Thymus (tissue), 11 donors: ENCODE data around the gene ADAMTS19. TPM values are rescaled to one million over a fixed set of nuclear protein-coding genes. Genes with fewer than 3 reads are reported as not detected.

Experiments
- DNase-seq, 9 donors: peaks; one replicate each; pipeline ENCODE4 v3.0.0-alpha.2; 2013; ENCODE audit warnings: low spot score in 9 of 9, low read depth in 6 of 9, missing footprints in 1 of 9
- H3K27ac ChIP-seq, 2 donors: one replicate each; pipeline ENCODE4 v1.5.1; 2013; ENCODE audit warnings: control low read depth in 1 of 2, low read depth in 1 of 2, low read length in 1 of 2, mild to moderate bottlenecking in 1 of 2, moderate library complexity in 1 of 2
- H3K27me3 ChIP-seq, 2 donors: one replicate each; pipeline ENCODE4 v1.5.1; 2013; ENCODE audit warnings: low read length in 1 of 2; ENCODE audit not compliant: control insufficient read depth in 2 of 2, insufficient read depth in 1 of 2
- H3K36me3 ChIP-seq, 2 donors: one replicate each; pipeline ENCODE4 v1.5.1; 2013; ENCODE audit warnings: low read length in 1 of 2, mild to moderate bottlenecking in 1 of 2, moderate library complexity in 1 of 2; ENCODE audit not compliant: control insufficient read depth in 2 of 2, insufficient read depth in 2 of 2
- H3K4me1 ChIP-seq, 2 donors: one replicate each; pipeline ENCODE4 v1.5.1; 2013; ENCODE audit warnings: low read length in 2 of 2; ENCODE audit not compliant: control insufficient read depth in 2 of 2, insufficient read depth in 2 of 2
- H3K4me3 ChIP-seq, 2 donors: one replicate each; pipeline ENCODE4 v1.5.1; 2013; ENCODE audit warnings: low read length in 2 of 2, control low read depth in 1 of 2, mild to moderate bottlenecking in 1 of 2
- H3K9me3 ChIP-seq, 2 donors: one replicate each; pipeline ENCODE4 v1.5.1; 2013; ENCODE audit warnings: low read length in 1 of 2, mild to moderate bottlenecking in 1 of 2; ENCODE audit not compliant: control insufficient read depth in 2 of 2, insufficient read depth in 1 of 2
- WGBS: extraction: QIAGEN DNeasy Blood & Tissue Kit; methylation state at CpG from one replicate; pipeline ENCODE4 v1.1.7; 2013; 5-methylcytosine and 5-hydroxymethylcytosine counted together
- polyA plus RNA-seq: library from polyadenylated mRNA; stranded (reverse); fragments of 200-250 nt; gene quantifications from one replicate; pipeline ENCODE4 v1.2.3, GENCODE V29; 2013
- total RNA-seq: library from RNA; stranded (reverse); fragments of 120-200 nt; gene quantifications from one replicate; pipeline ENCODE4 v1.2.4, GENCODE V29; 2013
- donor health status: healthy.

The ADAMTS19 gene
- total and polyA plus RNA-seq, 2 donors, result 0.09 to 0.76 TPM

DNA sequence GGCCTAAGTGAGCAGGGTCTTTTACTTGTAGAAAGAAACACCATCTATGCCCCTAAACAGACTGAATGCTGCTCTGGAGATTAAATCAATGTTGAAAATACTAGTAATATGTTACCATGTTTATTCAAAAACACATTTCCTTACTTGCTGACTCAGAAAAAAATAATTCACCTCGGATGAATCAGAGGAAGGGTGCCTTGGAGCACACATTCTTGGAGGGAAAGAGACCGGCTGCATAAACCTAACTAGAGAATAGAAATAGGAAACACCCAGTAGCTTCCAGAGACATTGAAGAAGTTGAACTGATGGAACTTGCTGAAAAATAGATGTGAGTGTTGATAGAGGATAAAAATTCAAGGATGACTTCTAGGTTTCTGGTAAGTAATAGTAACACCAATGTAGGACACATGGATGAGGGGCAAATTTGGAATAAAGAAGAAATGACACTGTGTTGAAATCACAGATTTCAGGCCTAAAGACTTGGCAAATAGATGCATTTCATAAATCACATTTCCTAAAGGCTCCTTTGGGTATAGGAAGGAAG, 210.9 kb downstream of the ADAMTS19 start:
- H3K36me3 ChIP-seq, result no peaks in the 10 kb centered on the region
- no peak for DNase-seq
- H3K4me1 ChIP-seq, result no peaks in the 10 kb centered on the region
- no peaks in the 10 kb centered on the region for H3K27me3 ChIP-seq
- 87% methylated on average over 2 of the region's 2 CpGs for WGBS
- H3K4me3 ChIP-seq, result no peak overlapping the region
- H3K27ac ChIP-seq, result no peak overlapping the region
- no peaks in the 10 kb centered on the region for H3K9me3 ChIP-seq

DNA sequence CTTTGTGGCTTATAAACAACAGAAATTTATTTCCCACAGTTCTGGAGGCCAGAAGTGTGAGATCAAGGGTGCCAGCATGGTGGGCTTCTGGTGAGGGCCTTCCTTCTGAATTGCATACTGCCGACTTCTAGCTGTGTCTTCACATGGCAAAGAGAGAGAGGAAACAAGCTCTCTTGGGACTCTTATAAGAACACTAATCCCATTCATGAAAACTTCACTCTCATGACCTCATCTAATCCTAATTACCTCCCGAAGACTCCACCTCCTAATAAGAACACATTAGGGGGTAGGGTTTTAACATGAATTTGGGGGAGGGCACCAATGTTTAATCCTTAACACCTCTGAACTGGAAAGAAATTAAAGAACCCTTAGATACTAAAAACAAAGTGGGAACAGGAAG, 211.9 kb downstream of the ADAMTS19 start:
- Histone ChIP-seq H3K9me3 (no peaks in the 10 kb centered on the region), H3K4me1 (no peaks in the 10 kb centered on the region), H3K27ac (no peak overlapping the region), H3K36me3 (no peaks in the 10 kb centered on the region), H3K4me3 (no peak overlapping the region), H3K27me3 (no peaks in the 10 kb centered on the region)
- no peak for DNase-seq
- WGBS, result 96% methylated on average over 2 of the region's 2 CpGs

DNA sequence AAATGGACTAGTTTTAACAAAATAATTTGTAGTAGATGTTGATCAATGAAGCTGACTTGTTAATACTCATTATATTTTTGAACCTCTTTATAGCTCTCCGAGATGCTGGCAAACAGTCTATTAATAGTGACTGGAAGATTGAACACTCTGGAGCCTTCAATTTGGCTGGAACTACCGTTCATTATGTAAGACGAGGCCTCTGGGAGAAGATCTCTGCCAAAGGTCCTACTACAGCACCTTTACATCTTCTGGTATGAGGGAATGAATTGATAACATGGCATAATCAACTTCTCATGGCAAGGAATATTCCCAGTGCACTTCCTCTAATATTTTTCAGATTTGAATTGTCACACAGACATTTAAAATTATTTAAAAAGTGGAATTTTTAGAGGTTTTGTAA, 219.6 kb downstream of the ADAMTS19 start:
- Histone ChIP-seq H3K27me3 (no peaks in the 10 kb centered on the region), H3K4me3 (no peak overlapping the region), H3K9me3 (no peaks in the 10 kb centered on the region), H3K27ac (no peak overlapping the region), H3K4me1 (no peaks in the 10 kb centered on the region), H3K36me3 (no peaks in the 10 kb centered on the region)
- 85% methylated on average over 3 of the region's 3 CpGs for whole genome bisulfite sequencing
- no peak for DNase-seq

DNA sequence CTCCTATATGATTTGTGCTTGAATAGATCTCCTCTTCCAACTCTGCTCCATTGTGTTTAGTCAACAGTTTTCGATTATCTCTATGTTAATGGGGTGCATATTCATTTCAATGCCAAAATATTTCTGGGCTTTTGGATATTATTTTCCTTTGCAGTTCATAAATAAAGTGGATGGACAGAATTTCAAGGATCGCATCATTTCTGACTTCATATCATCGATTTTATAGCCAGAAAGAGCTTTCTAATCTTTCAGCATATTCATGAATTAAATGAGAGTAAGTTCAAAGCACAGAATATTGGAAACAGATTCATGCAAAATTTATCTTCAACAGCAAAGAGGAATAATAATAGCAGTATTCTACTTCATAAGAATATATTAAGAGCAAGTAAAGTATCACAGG, 227.8 kb downstream of the ADAMTS19 start:
- 91% methylated on average over 3 of the region's 3 CpGs for WGBS
- Histone ChIP-seq H3K4me3 (no peak overlapping the region), H3K4me1 (no peaks in the 10 kb centered on the region), H3K9me3 (no peaks in the 10 kb centered on the region), H3K36me3 (no peaks in the 10 kb centered on the region), H3K27ac (no peak overlapping the region), H3K27me3 (no peaks in the 10 kb centered on the region)
- no peak for DNase-seq

DNA sequence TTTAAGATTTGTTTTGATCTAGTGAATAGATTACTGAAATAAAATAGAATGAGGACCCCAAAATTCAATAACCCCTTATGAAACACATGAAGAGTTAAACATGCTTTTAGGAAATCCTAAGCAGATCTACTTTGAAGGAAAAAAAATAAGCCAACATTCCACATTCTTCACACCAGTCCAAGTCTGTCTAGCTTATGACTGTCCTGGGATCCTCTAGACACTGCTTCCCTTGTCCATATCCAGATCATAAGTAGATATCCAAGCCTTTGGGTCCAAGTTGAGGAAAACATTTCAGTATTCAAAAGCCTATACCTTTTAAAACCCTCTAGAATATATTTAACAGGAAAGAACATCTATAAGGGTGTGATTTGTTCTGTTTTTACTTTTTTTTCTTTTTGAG, 228.9 kb downstream of the ADAMTS19 start:
- H3K27ac ChIP-seq, result no peak overlapping the region
- H3K4me1 ChIP-seq, result no peaks in the 10 kb centered on the region
- no peaks in the 10 kb centered on the region for H3K27me3 ChIP-seq
- H3K9me3 ChIP-seq, result no peaks in the 10 kb centered on the region
- no peak overlapping the region for H3K4me3 ChIP-seq
- no peak for DNase-seq
- no peaks in the 10 kb centered on the region for H3K36me3 ChIP-seq

DNA sequence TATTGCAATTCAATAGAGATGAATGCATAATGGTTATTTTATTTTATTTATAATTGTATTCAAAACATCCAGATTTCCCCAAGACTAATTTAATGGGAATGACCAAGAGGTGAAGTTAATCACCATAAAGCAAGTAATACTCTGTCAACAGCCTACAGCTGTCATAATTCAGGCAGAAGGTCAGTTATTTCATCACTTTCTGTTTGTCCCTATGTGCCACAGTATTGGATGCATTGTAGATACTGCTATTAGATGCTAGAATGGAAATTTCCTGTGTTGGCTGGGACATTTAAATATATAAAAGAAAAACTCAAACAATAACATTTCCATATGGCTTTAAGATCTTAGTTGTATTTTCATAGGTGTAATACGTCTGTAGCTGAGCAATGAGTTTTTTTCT, 231.1 kb downstream of the ADAMTS19 start:
- Histone ChIP-seq H3K4me3 (no peak overlapping the region), H3K27me3 (no peaks in the 10 kb centered on the region), H3K27ac (no peak overlapping the region), H3K4me1 (no peaks in the 10 kb centered on the region), H3K9me3 (no peaks in the 10 kb centered on the region), H3K36me3 (no peaks in the 10 kb centered on the region)
- 96% methylated on average over 1 of the region's 1 CpG for WGBS
- DNase-seq, result no peak

DNA sequence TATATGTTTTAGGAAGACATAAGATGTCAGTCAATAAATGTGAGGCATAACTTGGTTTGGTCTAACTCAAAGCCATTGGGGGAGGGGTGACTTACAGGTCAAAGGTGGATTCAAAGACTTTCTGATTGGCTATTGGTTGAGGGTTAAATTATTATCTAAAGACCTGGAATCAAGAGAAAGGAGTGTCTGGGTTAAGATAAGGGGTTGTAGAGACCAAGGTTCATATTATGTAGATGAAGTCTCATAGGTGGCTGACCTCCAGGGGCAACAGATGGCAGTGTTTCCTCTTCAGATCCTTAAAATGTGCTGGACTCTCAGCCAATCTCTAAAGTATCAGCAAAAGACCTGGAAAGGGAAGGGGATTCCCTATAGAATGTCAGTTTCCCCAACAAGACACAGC, 236.5 kb downstream of the ADAMTS19 start:
- H3K9me3 ChIP-seq, result no peaks in the 10 kb centered on the region
- H3K4me1 ChIP-seq, result no peaks in the 10 kb centered on the region

DNA sequence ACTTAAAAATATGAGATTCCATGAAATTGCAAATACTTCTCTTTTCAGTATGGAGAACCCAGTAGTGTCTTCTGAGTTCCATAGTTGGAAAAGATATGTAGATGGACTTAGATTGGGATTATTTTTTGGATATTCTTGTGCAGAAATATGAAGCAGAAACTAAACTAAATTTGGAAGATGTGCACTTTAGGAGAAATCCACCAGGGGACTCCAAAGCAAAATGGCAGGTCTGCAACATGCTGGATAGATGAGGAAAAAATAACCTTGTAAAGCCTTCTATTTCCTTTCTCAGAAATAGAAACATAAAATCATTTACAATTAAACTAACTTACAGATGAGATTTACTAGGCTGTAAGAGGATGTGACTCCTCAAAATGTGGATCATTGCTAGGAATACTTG, 238.6 kb downstream of the ADAMTS19 start:
- H3K4me3 ChIP-seq, result no peak overlapping the region
- DNase-seq, result no peak
- H3K27ac ChIP-seq, result no peak overlapping the region
- H3K27me3 ChIP-seq, result no peaks in the 10 kb centered on the region
- no peaks in the 10 kb centered on the region for H3K9me3 ChIP-seq
- no peaks in the 10 kb centered on the region for H3K36me3 ChIP-seq
- no peaks in the 10 kb centered on the region for H3K4me1 ChIP-seq

More for the DNA sequence above, 236.5 kb downstream of the ADAMTS19 start:
- Histone ChIP-seq H3K27ac (no peak overlapping the region), H3K27me3 (no peaks in the 10 kb centered on the region), H3K4me3 (no peak overlapping the region), H3K36me3 (no peaks in the 10 kb centered on the region)
- DNase-seq, result no peak

DNA sequence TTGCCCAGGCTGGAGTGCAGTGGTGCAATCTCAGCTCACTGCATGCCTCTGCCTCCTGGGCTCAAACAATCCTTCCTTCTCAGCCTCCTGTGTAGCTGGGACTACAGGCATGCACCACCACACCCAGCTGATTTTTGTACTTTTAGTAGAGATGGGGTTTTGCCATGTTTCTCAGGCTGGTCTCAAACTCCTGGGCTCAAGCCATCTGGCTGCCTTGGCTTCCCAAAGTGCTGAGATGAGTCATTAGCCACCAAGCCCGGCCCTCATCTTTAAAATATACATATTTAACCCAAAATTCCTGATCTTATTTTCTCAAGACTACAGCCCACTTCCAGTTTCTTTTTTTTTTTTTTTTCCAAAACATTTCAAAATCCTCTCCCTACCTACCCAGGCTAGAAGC, 256.1 kb downstream of the ADAMTS19 start:
- no peaks in the 10 kb centered on the region for H3K9me3 ChIP-seq
- no peak overlapping the region for H3K4me3 ChIP-seq
- no peaks in the 10 kb centered on the region for H3K36me3 ChIP-seq
- 69% methylated on average over 1 of the region's 1 CpG for WGBS
- H3K4me1 ChIP-seq, result no peaks in the 10 kb centered on the region
- no peak overlapping the region for H3K27ac ChIP-seq
- H3K27me3 ChIP-seq, result no peaks in the 10 kb centered on the region
- no peak for DNase-seq

DNA sequence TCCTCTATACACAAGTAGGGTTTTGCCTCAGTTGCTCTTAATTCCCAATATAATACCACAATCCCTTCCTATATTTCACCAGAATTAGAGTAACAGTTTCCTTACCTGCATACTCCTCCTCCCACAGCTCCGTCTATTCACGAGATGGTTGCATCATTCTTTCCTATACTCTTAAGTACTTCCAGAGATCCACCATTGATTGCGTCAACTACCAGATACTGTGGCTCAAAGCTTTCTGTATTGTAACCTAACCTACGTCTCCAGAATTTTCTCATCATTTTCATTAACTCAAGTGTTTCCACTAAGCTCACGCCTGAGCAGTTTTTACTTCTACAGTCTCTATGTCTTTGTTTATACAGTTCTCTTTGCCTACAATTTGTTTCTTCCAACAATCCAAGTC, 256.6 kb downstream of the ADAMTS19 start:
- Histone ChIP-seq H3K36me3 (no peaks in the 10 kb centered on the region), H3K27ac (no peak overlapping the region), H3K4me1 (no peaks in the 10 kb centered on the region), H3K27me3 (no peaks in the 10 kb centered on the region), H3K4me3 (no peak overlapping the region), H3K9me3 (no peaks in the 10 kb centered on the region)
- WGBS, result 95% methylated on average over 5 of the region's 5 CpGs
- no peak for DNase-seq
